H9 (cell line): ENCODE results near the gene APRT. TPM values are rescaled to one million over a fixed set of nuclear protein-coding genes. Genes with fewer than 3 reads are reported as not detected.

Experiments used
- DNase-seq: peaks from one replicate; pipeline ENCODE4 v3.0.0-alpha.2; 2017
- H2AFZ ChIP-seq: one replicate; pipeline ENCODE4 v1.6.1; 2013; ENCODE audit warnings: mild to moderate bottlenecking, low read length, control low read depth, moderate library complexity
- H2AK5ac ChIP-seq: 2 replicates; pipeline ENCODE4 v1.6.1; 2013; ENCODE audit warnings: low read length, control low read depth, mixed read lengths; ENCODE audit not compliant: insufficient read length
- H2BK120ac ChIP-seq: one replicate; pipeline ENCODE4 v1.6.1; 2013; ENCODE audit warnings: low read depth, mild to moderate bottlenecking, low read length, control low read depth, inconsistent platforms; ENCODE audit not compliant: poor library complexity, severe bottlenecking
- H2BK12ac ChIP-seq: 2 replicates; pipeline ENCODE4 v1.6.1; 2013; ENCODE audit warnings: low read length, control low read depth, mixed read lengths, low read depth; ENCODE audit not compliant: insufficient read length
- H2BK15ac ChIP-seq: 2 replicates; pipeline ENCODE4 v1.6.1; 2013; ENCODE audit warnings: low read depth, low read length, control low read depth
- H2BK20ac ChIP-seq: one replicate; pipeline ENCODE4 v1.6.1; 2013; ENCODE audit warnings: low read depth, mild to moderate bottlenecking, low read length, control low read depth, inconsistent platforms; ENCODE audit not compliant: poor library complexity, severe bottlenecking
- H2BK5ac ChIP-seq: 2 replicates; pipeline ENCODE4 v1.6.1; 2013; ENCODE audit warnings: low read length, control low read depth, mixed read lengths; ENCODE audit not compliant: insufficient read length
- H3K14ac ChIP-seq: 2 replicates; pipeline ENCODE4 v1.6.1; 2013; ENCODE audit warnings: low read length, control low read depth; ENCODE audit not compliant: insufficient read depth
- H3K18ac ChIP-seq: 2 replicates; pipeline ENCODE4 v1.6.1; 2013; ENCODE audit warnings: low read depth, mild to moderate bottlenecking, mixed read lengths, low read length, control low read depth; ENCODE audit not compliant: insufficient read length
- H3K23ac ChIP-seq: 2 replicates; pipeline ENCODE4 v1.6.1; 2013; ENCODE audit warnings: low read length, control low read depth, mixed read lengths, low read depth; ENCODE audit not compliant: insufficient read length
- H3K23me2 ChIP-seq: 2 replicates; pipeline ENCODE4 v1.6.1; 2013; ENCODE audit warnings: low read depth, mild to moderate bottlenecking, mixed read lengths, low read length, control low read depth; ENCODE audit not compliant: insufficient read length, poor library complexity, severe bottlenecking
- H3K27ac ChIP-seq: 2 replicates; pipeline ENCODE4 v1.5.1; 2013; ENCODE audit warnings: low read length, control low read depth, mixed read lengths, low read depth; ENCODE audit not compliant: insufficient read length
- H3K27me3 ChIP-seq: 2 replicates; pipeline ENCODE4 v1.6.1; 2013; ENCODE audit warnings: low read length, control low read depth, inconsistent platforms; ENCODE audit not compliant: insufficient read depth
- H3K4ac ChIP-seq: 2 replicates; pipeline ENCODE4 v1.6.1; 2013; ENCODE audit warnings: low read depth, mild to moderate bottlenecking, control low read depth, inconsistent platforms, low read length, moderate library complexity
- H3K4me1 ChIP-seq: 2 replicates; pipeline ENCODE4 v1.6.1; 2013; ENCODE audit warnings: low read length, control low read depth, inconsistent platforms; ENCODE audit not compliant: insufficient read depth
- H3K4me2 ChIP-seq: 2 replicates; pipeline ENCODE4 v1.6.1; 2013; ENCODE audit warnings: low read length, control low read depth, mixed read lengths; ENCODE audit not compliant: insufficient read length, insufficient read depth
- H3K56ac ChIP-seq: 2 replicates; pipeline ENCODE4 v1.6.1; 2013; ENCODE audit warnings: low read depth, mild to moderate bottlenecking, mixed read lengths, low read length, control low read depth; ENCODE audit not compliant: insufficient read length
- H3K79me1 ChIP-seq: 2 replicates; pipeline ENCODE4 v1.6.1; 2013; ENCODE audit warnings: low read depth, mild to moderate bottlenecking, moderate library complexity, low read length, control low read depth, inconsistent platforms; ENCODE audit not compliant: insufficient read depth, poor library complexity, severe bottlenecking
- H3K79me2 ChIP-seq: 2 replicates; pipeline ENCODE4 v1.6.1; 2013; ENCODE audit warnings: low read length, control low read depth, inconsistent platforms; ENCODE audit not compliant: insufficient read depth
- H3K9ac ChIP-seq: 2 replicates; pipeline ENCODE4 v1.6.1; 2013; ENCODE audit warnings: low read length, control low read depth, mixed read lengths; ENCODE audit not compliant: insufficient read length; ENCODE audit errors: extremely low read depth
- H3K9me3 ChIP-seq: one replicate; pipeline ENCODE4 v1.6.1; 2013; ENCODE audit warnings: low read depth, low read length, inconsistent platforms; ENCODE audit not compliant: control insufficient read depth
- H3T11ph ChIP-seq: one replicate; pipeline ENCODE4 v1.6.1; 2013; ENCODE audit warnings: mild to moderate bottlenecking, low read length, control low read depth, inconsistent platforms
- H4K20me1 ChIP-seq: one replicate; pipeline ENCODE4 v1.6.1; 2013; ENCODE audit not compliant: control insufficient read depth, insufficient read length, insufficient read depth
- H4K5ac ChIP-seq: 2 replicates; pipeline ENCODE4 v1.6.1; 2013; ENCODE audit warnings: low read depth, mild to moderate bottlenecking, mixed read lengths, low read length, control low read depth; ENCODE audit not compliant: insufficient read length
- H4K8ac ChIP-seq: replicated peaks from 2 replicates; pipeline ENCODE4 v1.6.1; 2013; ENCODE audit warnings: low read length, control low read depth, mixed read lengths, low read depth; ENCODE audit not compliant: insufficient read length
- H4K91ac ChIP-seq: 2 replicates; pipeline ENCODE4 v1.6.1; 2013; ENCODE audit warnings: low read depth, mild to moderate bottlenecking, moderate library complexity, mixed read lengths, low read length, control low read depth; ENCODE audit not compliant: insufficient read length
- H3K27ac Mint-ChIP-seq, 3 experiments: 2 replicates in 2 of 3; 3 replicates in 1 of 3; pipeline ENCODE4 v1.8.0; 2020 to 2021; ENCODE audit warnings: mixed read lengths in 3 of 3, mild to moderate bottlenecking in 1 of 3, moderate library complexity in 1 of 3
- H3K27me3 Mint-ChIP-seq: 2 replicates; pipeline ENCODE4 v1.8.0; 2021; ENCODE audit warnings: low read depth, mild to moderate bottlenecking, moderate library complexity, mixed read lengths
- H3K36me3 Mint-ChIP-seq, 3 experiments: 2 replicates in 2 of 3; 3 replicates in 1 of 3; pipeline ENCODE4 v1.8.0; 2020 to 2021; ENCODE audit warnings: low read depth in 3 of 3, mixed read lengths in 3 of 3; ENCODE audit not compliant: insufficient read depth in 1 of 3
- H3K4me1 Mint-ChIP-seq, 2 experiments: 2 replicates each; pipeline ENCODE4 v1.8.0; 2020; ENCODE audit warnings: mixed read lengths in 2 of 2
- H3K4me3 Mint-ChIP-seq, 2 experiments: 2 replicates in 1 of 2; 3 replicates in 1 of 2; pipeline ENCODE4 v1.8.0; 2020 to 2021; ENCODE audit warnings: mild to moderate bottlenecking in 2 of 2, mixed read lengths in 2 of 2, moderate library complexity in 1 of 2
- H3K9me3 Mint-ChIP-seq, 2 experiments: 2 replicates in 1 of 2; 3 replicates in 1 of 2; pipeline ENCODE4 v1.8.0; 2020; ENCODE audit warnings: mild to moderate bottlenecking in 2 of 2, mixed read lengths in 2 of 2, moderate library complexity in 1 of 2
- WGBS: extraction: QIAGEN DNeasy Blood & Tissue Kit; methylation state at CpG from one replicate; pipeline ENCODE4 v1.1.7; 2013; ENCODE audit warnings: missing lambda C conversion rate, low lambda C conversion rate, mixed read lengths; ENCODE audit not compliant: insufficient read length; ENCODE audit errors: extremely low coverage; 5-methylcytosine and 5-hydroxymethylcytosine counted together
- total RNA-seq: library from RNA; stranded (reverse); gene quantifications from 2 replicates; pipeline ENCODE4 v1.2.1, GENCODE V29; 2021
- TF ChIP-seq, protein P1 (sequence below): fragments of 200-600 bp; sonication (generic); conservative IDR thresholded peaks from 3 replicates; pipeline ENCODE4 v1.8.0; 2021; ENCODE audit warnings: antibody characterized with exemption, mild to moderate bottlenecking

APRT gene
- total RNA-seq, 1 experiment from 2014 or later: 246 TPM

DNA sequence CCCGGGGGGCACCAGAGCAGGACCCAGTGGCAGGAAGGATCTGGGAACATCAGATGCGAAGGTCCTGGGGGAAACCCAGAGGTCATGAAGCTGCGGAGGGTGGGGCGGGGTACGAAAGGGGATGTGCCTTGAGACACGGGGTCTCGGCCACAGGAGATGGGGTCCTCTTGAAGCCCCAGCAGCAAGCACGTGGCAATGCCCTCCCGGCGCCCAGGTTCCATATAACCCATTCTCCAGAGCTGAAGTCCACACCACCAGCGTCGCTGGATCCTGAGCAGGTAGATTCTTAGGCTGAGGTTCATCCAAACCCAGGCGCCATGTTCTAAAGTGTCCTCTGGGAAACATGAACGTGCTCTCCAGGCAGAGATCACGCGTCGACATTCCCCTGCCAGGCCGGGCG is 47.6 kb downstream of the APRT start:
- no peak overlapping the region for H3K56ac ChIP-seq
- no CpG with 5 or more reads among the region's 19 CpGs for WGBS
- DNase-seq: no peak
- Mint-ChIP-seq H3K4me3 (no peak overlapping the region), H3K27ac (peak overlapping the region in 2 of 3 experiments; percentile 38 to 92; a peak in 2 of 7 replicates), H3K4me1 (peaks cover 27 to 54% of the 10 kb centered on the region in 2 experiments), H3K27me3 (no peaks in the 10 kb centered on the region), H3K36me3 (no peaks in the 10 kb centered on the region), H3K9me3 (no peaks in the 10 kb centered on the region)
- no peak overlapping the region for H2AK5ac ChIP-seq
- no peaks in the 10 kb centered on the region for H3K23me2 ChIP-seq
- no peak overlapping the region for H2BK15ac ChIP-seq
- no peak overlapping the region for H3K4ac ChIP-seq
- H3K9ac ChIP-seq: no peak overlapping the region
- no peak overlapping the region for H4K5ac ChIP-seq
- no peak overlapping the region for H2BK120ac ChIP-seq
- no peak overlapping the region for H3K27ac ChIP-seq
- no peak overlapping the region for H3K23ac ChIP-seq
- no peaks in the 10 kb centered on the region; the same call in 1 of the 2 replicates for H3K79me2 ChIP-seq
- H3K9me3 ChIP-seq: no peaks in the 10 kb centered on the region
- H3K4me2 ChIP-seq: no peak overlapping the region
- peaks cover 3% of the 10 kb centered on the region for H3K79me1 ChIP-seq
- H2AFZ ChIP-seq: no peak overlapping the region
- peaks cover 8% of the 10 kb centered on the region; the same call in 1 of the 2 replicates for H3K4me1 ChIP-seq
- no peak overlapping the region for H4K91ac ChIP-seq
- H4K8ac ChIP-seq: no peak overlapping the region
- 0 out of 2 replicates have a peak overlapping the region, but pooled peaks have one; percentile 23 for H3K14ac ChIP-seq
- H3K27me3 ChIP-seq: no peaks in the 10 kb centered on the region
- H4K20me1 ChIP-seq: no peaks in the 10 kb centered on the region
- H3K18ac ChIP-seq: peak overlapping the region; percentile 10
- peak overlapping the region; percentile 7 for H2BK12ac ChIP-seq
- no peak overlapping the region for H2BK5ac ChIP-seq
- H3T11ph ChIP-seq: no peak overlapping the region
- H2BK20ac ChIP-seq: no peak overlapping the region
- TF ChIP-seq, protein P1, sequence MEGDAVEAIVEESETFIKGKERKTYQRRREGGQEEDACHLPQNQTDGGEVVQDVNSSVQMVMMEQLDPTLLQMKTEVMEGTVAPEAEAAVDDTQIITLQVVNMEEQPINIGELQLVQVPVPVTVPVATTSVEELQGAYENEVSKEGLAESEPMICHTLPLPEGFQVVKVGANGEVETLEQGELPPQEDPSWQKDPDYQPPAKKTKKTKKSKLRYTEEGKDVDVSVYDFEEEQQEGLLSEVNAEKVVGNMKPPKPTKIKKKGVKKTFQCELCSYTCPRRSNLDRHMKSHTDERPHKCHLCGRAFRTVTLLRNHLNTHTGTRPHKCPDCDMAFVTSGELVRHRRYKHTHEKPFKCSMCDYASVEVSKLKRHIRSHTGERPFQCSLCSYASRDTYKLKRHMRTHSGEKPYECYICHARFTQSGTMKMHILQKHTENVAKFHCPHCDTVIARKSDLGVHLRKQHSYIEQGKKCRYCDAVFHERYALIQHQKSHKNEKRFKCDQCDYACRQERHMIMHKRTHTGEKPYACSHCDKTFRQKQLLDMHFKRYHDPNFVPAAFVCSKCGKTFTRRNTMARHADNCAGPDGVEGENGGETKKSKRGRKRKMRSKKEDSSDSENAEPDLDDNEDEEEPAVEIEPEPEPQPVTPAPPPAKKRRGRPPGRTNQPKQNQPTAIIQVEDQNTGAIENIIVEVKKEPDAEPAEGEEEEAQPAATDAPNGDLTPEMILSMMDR: no peak
